ENCODE results near the gene ARHGAP11B.
"Not testable (repeated sequence)": the region's sequence is repeated elsewhere in the genome, so short reads cannot be mapped to it uniquely, and the experiment has no call there.

ARHGAP11B gene

GRCh38 chr15:30625436-30626193, at the start of gene ARHGAP11B:
TSS of gene ARHGAP11B (plus strand) at chr15:30626128.
- peak; percentile 93 for DNase-seq

GRCh38 chr15:30579394-30579970, 46.4 kb upstream of the ARHGAP11B start:
- not testable (repeated sequence) for DNase-seq

- DNase-seq = not testable (repeated sequence)
Measured at GRCh38 chr15:30580716-30581115, 45.2 kb upstream of the ARHGAP11B start.

GRCh38 chr15:30598953-30599352, 27.0 kb upstream of the ARHGAP11B start:
- DNase-seq = not testable (repeated sequence)

GRCh38 chr15:30603796-30604195, 22.1 kb upstream of the ARHGAP11B start, which contains the start of gene GOLGA8H:
TSS of gene GOLGA8H (plus strand) at chr15:30604028. CDS start at chr15:30604126, 98 bp downstream.
- not testable (repeated sequence) for DNase-seq

GRCh38 chr15:30612271-30612670, 13.7 kb upstream of the ARHGAP11B start:
- DNase-seq = not testable (repeated sequence)

- DNase-seq = not testable (repeated sequence)
Measured at GRCh38 chr15:30621342-30621741, 4.6 kb upstream of the ARHGAP11B start.

GRCh38 chr15:30626194-30626565, 252 bp downstream of the ARHGAP11B start:
- not testable (repeated sequence) for DNase-seq

GRCh38 chr15:30626632-30627031, 704 bp downstream of the ARHGAP11B start:
- not testable (repeated sequence) for DNase-seq

- no peak for DNase-seq
Measured at GRCh38 chr15:30650012-30650929, 24.3 kb downstream of the ARHGAP11B start.

GRCh38 chr15:30661154-30661553, 35.2 kb downstream of the ARHGAP11B start:
- not testable (repeated sequence) for DNase-seq

GRCh38 chr15:30669621-30670020, 43.7 kb downstream of the ARHGAP11B start:
- not testable (repeated sequence) for DNase-seq

GRCh38 chr15:30670056-30670455, 44.1 kb downstream of the ARHGAP11B start:
- no peak for DNase-seq

- DNase-seq = no peak
Measured at GRCh38 chr15:30671309-30671708, 45.4 kb downstream of the ARHGAP11B start.

- DNase-seq = no peak
Measured at GRCh38 chr15:30675126-30675525, 49.2 kb downstream of the ARHGAP11B start.

GRCh38 chr15:30675891-30676290, 50.0 kb downstream of the ARHGAP11B start:
- DNase-seq = not testable (repeated sequence)

GRCh38 chr15:30680997-30681396, 55.1 kb downstream of the ARHGAP11B start:
- DNase-seq = not testable (repeated sequence)

- DNase-seq = not testable (repeated sequence)
Measured at GRCh38 chr15:30685709-30686285, 59.9 kb downstream of the ARHGAP11B start.

- not testable (repeated sequence) for DNase-seq
Measured at GRCh38 chr15:30686651-30687050, 60.7 kb downstream of the ARHGAP11B start.
